Measurements from ENCODE around the gene PCDHGB5. TPM values are rescaled to one million over a fixed set of nuclear protein-coding genes. Genes with fewer than 3 reads are reported as not detected.

Gene PCDHGB5
- total and polyA plus RNA-seq, 8 donors: 1.1 to 7.9 (median 4.5) TPM

GRCh38 chr5:141362719-141363118 is 35.0 kb upstream of the PCDHGB5 start:
- Histone ChIP-seq H3K4me1 (no peaks in the 10 kb centered on the region), H3K27me3 (peaks cover 0 to 5% (median 0%) of the 10 kb centered on the region in 4 donors), H3K27ac (no peak overlapping the region), H3K4me3 (no peak overlapping the region), H3K9me3 (peaks cover 0 to 6% (median 0%) of the 10 kb centered on the region in 4 donors), H3K36me3 (no peaks in the 10 kb centered on the region)
- no peak for TF ChIP-seq CTCF (IDR thresholded peaks at IDR 0.05)
- ATAC-seq (no peak), FAIRE-seq (no peak), DNase-seq (no peak)
- intact Hi-C loops (cut with DNase I): loop anchor here in 1 of 3 donors (10.0 kb wide), 1 partner anchor 62 kb away; the partner anchor contains the start of gene PCDHGA11

- ATAC-seq (no peak), FAIRE-seq (no peak), DNase-seq (no peak)
- H3K4me1 ChIP-seq: no peaks in the 10 kb centered on the region
- H3K9me3 ChIP-seq: peaks cover 0 to 6% (median 2%) of the 10 kb centered on the region in 4 donors
- peaks cover 0 to 5% (median 0%) of the 10 kb centered on the region in 4 donors for H3K27me3 ChIP-seq
- H3K4me3 ChIP-seq: no peak within 1 kb of the TSS
- no peaks in the 10 kb centered on the region for H3K36me3 ChIP-seq
- H3K27ac ChIP-seq: no peak within 1 kb of the TSS
- WGBS, 2 donors: 12 to 14% methylated on average over 34 of the region's 34 CpGs
- no peak for TF ChIP-seq CTCF (IDR thresholded peaks at IDR 0.05)
- intact Hi-C loops (cut with DNase I): loop anchor here in 1 of 3 donors (10.0 kb wide), 1 partner anchor 61 kb away; the partner anchor contains the start of gene PCDHGA11
These were observed 33.6 kb upstream of the PCDHGB5 start, which contains the start of gene PCDHGA5 for GRCh38 chr5:141363952-141364660. TSS of gene PCDHGA5 (plus strand) at chr5:141364162. CDS start at chr5:141364331, 169 bp downstream.

GRCh38 chr5:141366016-141366896 is 31.5 kb upstream of the PCDHGB5 start:
- FAIRE-seq: no peak
- no peak for ATAC-seq
- intact Hi-C loops (cut with DNase I): loop anchor here in 1 of 3 donors (10.0 kb wide), 1 partner anchor 59 kb away; the partner anchor contains the start of gene PCDHGA11
- no peak for TF ChIP-seq CTCF (IDR thresholded peaks at IDR 0.05)
- no peaks in the 10 kb centered on the region for H3K4me1 ChIP-seq
- H3K27me3 ChIP-seq: peaks cover 0 to 1% (median 0%) of the 10 kb centered on the region in 4 donors
- H3K36me3 ChIP-seq: no peaks in the 10 kb centered on the region
- peaks cover 0 to 6% (median 2%) of the 10 kb centered on the region in 4 donors for H3K9me3 ChIP-seq
- DNase-seq: no peak
- no peak overlapping the region for H3K27ac ChIP-seq
- WGBS, 2 donors: 24 to 26% methylated on average over 44 to 46 of the region's 46 CpGs
- H3K4me3 ChIP-seq: no peak overlapping the region

GRCh38 chr5:141369994-141370848 is 27.5 kb upstream of the PCDHGB5 start, which contains the start of gene PCDHGB3:
TSS of gene PCDHGB3 (plus strand) at chr5:141370242. CDS start at chr5:141370395, 153 bp downstream.
- intact Hi-C loops (cut with DNase I): loop anchor here in 1 of 3 donors (10.0 kb wide), 1 partner anchor 55 kb away; the partner anchor contains the start of gene PCDHGA11
- H3K4me1 ChIP-seq: no peaks in the 10 kb centered on the region
- TF ChIP-seq CTCF (IDR thresholded peaks at IDR 0.05): no peak
- FAIRE-seq (no peak), ATAC-seq (peak in 3 of 4 donors; percentile 78 to 84 (median 79)), DNase-seq (no peak)
- H3K9me3 ChIP-seq: peaks cover 0 to 27% (median 4%) of the 10 kb centered on the region in 4 donors
- peak within 1 kb of the TSS in 1 of 4 donors; percentile 27 for H3K4me3 ChIP-seq
- no peaks in the 10 kb centered on the region for H3K27me3 ChIP-seq
- H3K27ac ChIP-seq: no peak within 1 kb of the TSS
- WGBS, 2 donors: 16 to 20% methylated on average over 32 of the region's 32 CpGs
- no peaks in the 10 kb centered on the region for H3K36me3 ChIP-seq

Measured in pancreas (tissue), 10 donors.